NCI-H128 (cell line): ENCODE data around the gene HAVCR2.

ENCODE experiments used
- DNase-seq: peaks from one replicate; lab custom pipeline; 2025; ENCODE audit not compliant: unreplicated experiment; lab: John Stamatoyannopoulos, UW

Gene HAVCR2

GRCh38 chr5:157108976-157109375, at the start of gene HAVCR2:
TSS of gene HAVCR2 (minus strand) at chr5:157109044. CDS start at chr5:157108983, 61 bp downstream.
- DNase-seq: no peak

- no peak for DNase-seq
Measured at GRCh38 chr5:157157293-157157891, 48.5 kb upstream of the HAVCR2 start.

- no peak for DNase-seq
Measured at GRCh38 chr5:157155297-157155696, 46.5 kb upstream of the HAVCR2 start.

GRCh38 chr5:157150995-157151394, 42.2 kb upstream of the HAVCR2 start:
- no peak for DNase-seq

- DNase-seq: peak; percentile 6
Measured at GRCh38 chr5:157148734-157149615, 40.1 kb upstream of the HAVCR2 start.

GRCh38 chr5:157143127-157143971, 34.5 kb upstream of the HAVCR2 start:
- DNase-seq: no peak

GRCh38 chr5:157142317-157143126, 33.7 kb upstream of the HAVCR2 start, which contains the start of gene MED7:
TSS of gene MED7 (minus strand) at chr5:157142865. CDS start at chr5:157139431, 3,434 bp downstream.
- DNase-seq: peak; percentile 77

- DNase-seq: no peak
Measured at GRCh38 chr5:157137691-157138090, 28.8 kb upstream of the HAVCR2 start.

GRCh38 chr5:157132281-157132612, 23.4 kb upstream of the HAVCR2 start:
- DNase-seq: no peak

- no peak for DNase-seq
Measured at GRCh38 chr5:157130925-157131324, 22.1 kb upstream of the HAVCR2 start.

GRCh38 chr5:157121709-157122108, 12.9 kb upstream of the HAVCR2 start:
- DNase-seq: no peak

GRCh38 chr5:157120102-157120501, 11.3 kb upstream of the HAVCR2 start:
- DNase-seq: no peak

- no peak for DNase-seq
Measured at GRCh38 chr5:157116483-157116954, 7.7 kb upstream of the HAVCR2 start.

GRCh38 chr5:157115502-157115901, 6.7 kb upstream of the HAVCR2 start:
- DNase-seq: no peak

- DNase-seq: no peak
Measured at GRCh38 chr5:157115012-157115411, 6.2 kb upstream of the HAVCR2 start.

- DNase-seq: no peak
Measured at GRCh38 chr5:157113002-157113401, 4.2 kb upstream of the HAVCR2 start.

- no peak for DNase-seq
Measured at GRCh38 chr5:157109744-157110143, 900 bp upstream of the HAVCR2 start.

- DNase-seq: no peak
Measured at GRCh38 chr5:157107508-157107907, 1.3 kb downstream of the HAVCR2 start.

GRCh38 chr5:157106630-157107461, 2.0 kb downstream of the HAVCR2 start:
- no peak for DNase-seq
